ENCODE data around the gene MX1.

MX1 gene

GRCh38 chr21:41433566-41433965, 7.5 kb downstream of the MX1 start:
- DNase-seq: no peak

- DNase-seq: no peak
Observed at GRCh38 chr21:41435706-41436105, 9.7 kb downstream of the MX1 start.

- DNase-seq: no peak
Observed at GRCh38 chr21:41437729-41438128, 11.7 kb downstream of the MX1 start.

GRCh38 chr21:41438425-41439113, 12.5 kb downstream of the MX1 start:
- DNase-seq: no peak

- no peak for DNase-seq
Observed at GRCh38 chr21:41439248-41439647, 13.2 kb downstream of the MX1 start.

- no peak for DNase-seq
Observed at GRCh38 chr21:41441546-41441945, 15.5 kb downstream of the MX1 start.

- DNase-seq: no peak
Observed at GRCh38 chr21:41442481-41443186, 16.6 kb downstream of the MX1 start.

GRCh38 chr21:41443562-41443961, 17.5 kb downstream of the MX1 start:
- DNase-seq: no peak

GRCh38 chr21:41444703-41445464, 18.8 kb downstream of the MX1 start:
- no peak for DNase-seq

- DNase-seq: no peak
Observed at GRCh38 chr21:41445465-41445862, 19.4 kb downstream of the MX1 start.

GRCh38 chr21:41446586-41446985, 20.5 kb downstream of the MX1 start:
- DNase-seq: no peak

GRCh38 chr21:41447356-41447755, 21.3 kb downstream of the MX1 start:
- DNase-seq: no peak

GRCh38 chr21:41449613-41450012, 23.6 kb downstream of the MX1 start:
- no peak for DNase-seq

- DNase-seq: no peak
Observed at GRCh38 chr21:41451753-41452676, 26.0 kb downstream of the MX1 start.

- DNase-seq: no peak
Observed at GRCh38 chr21:41453198-41453597, 27.2 kb downstream of the MX1 start.

GRCh38 chr21:41453761-41454160, 27.7 kb downstream of the MX1 start:
- no peak for DNase-seq

- DNase-seq: no peak
Observed at GRCh38 chr21:41458121-41458520, 32.1 kb downstream of the MX1 start.

GRCh38 chr21:41458559-41458958, 32.5 kb downstream of the MX1 start:
- no peak for DNase-seq

GRCh38 chr21:41459884-41460534, 34.0 kb downstream of the MX1 start:
- DNase-seq: no peak

GRCh38 chr21:41460578-41461527, 34.8 kb downstream of the MX1 start:
- DNase-seq: peak in 3 of 4 experiments; percentile 4 to 45 (median 10)

GRCh38 chr21:41465176-41465781, 39.2 kb downstream of the MX1 start:
- DNase-seq: no peak

All from activated naive CD4-positive, alpha-beta T cell (primary cell).